Measurements from ENCODE around the gene CREB3L2.
"Not testable (repeated sequence)": the region's sequence is repeated elsewhere in the genome, so short reads cannot be mapped to it uniquely, and the experiment has no call there.

CREB3L2 gene

DNA sequence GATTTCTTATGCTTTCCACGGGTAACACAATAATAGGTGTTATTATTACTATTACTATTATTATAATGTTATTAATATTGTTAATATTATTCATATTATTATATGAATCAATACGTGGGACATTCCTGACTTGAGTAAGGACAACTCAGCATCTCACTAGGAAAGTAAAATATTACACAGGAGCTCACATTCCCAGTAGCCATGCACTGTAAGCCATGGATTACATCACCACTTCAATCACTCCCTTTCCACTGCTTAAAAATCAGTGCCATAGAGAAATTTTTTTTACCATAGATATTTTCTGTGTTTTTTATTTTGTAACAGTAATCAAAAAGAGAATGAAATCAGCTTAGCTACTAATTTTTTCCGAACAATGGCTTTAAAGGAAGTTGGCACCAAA, 86.6 kb downstream of the CREB3L2 start:
- in situ Hi-C loops (cut with HindIII; ENCODE audit: low sequenced_read_pairs), result no loop called here

DNA sequence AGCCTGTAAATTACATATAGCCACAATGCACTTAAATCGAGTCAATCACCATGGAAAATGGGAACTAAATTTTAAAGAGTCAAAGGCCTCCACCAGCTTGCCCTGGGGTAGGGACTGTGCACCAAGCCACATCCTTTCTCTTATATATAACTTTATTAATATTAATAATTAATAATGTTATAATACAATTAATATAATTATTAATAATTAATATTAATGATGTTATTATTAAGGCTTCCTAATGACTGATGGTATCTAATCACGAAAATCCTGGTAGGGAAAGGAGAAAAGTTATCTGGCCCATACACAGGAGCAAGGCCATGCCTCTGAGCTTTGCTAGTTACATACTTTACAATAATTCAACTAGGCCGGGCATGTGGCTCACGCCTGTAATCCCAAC, 87.9 kb downstream of the CREB3L2 start:
- in situ Hi-C loops (cut with HindIII; ENCODE audit: low sequenced_read_pairs), result no loop called here

DNA sequence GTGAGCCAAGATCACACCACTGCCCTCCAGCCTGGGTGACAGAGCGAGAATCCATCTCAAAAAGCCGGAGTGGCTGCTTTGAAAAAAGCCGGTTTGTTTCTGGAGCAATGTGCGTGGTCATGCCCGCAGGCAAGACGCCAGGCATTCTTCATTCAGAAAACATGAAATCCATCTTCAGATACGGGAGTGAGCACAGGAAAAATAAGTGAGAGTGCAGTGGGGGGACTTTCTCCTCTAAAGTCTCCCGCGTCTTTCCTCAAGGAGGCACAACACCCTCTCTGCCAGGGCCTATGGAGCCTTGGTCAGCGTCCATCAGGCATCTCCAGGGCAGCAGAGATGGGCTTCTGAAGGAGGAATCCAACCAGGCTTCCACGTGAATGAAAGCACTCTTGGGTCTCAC, 92.8 kb downstream of the CREB3L2 start:
- in situ Hi-C loops (cut with HindIII; ENCODE audit: low sequenced_read_pairs), result no loop called here

DNA sequence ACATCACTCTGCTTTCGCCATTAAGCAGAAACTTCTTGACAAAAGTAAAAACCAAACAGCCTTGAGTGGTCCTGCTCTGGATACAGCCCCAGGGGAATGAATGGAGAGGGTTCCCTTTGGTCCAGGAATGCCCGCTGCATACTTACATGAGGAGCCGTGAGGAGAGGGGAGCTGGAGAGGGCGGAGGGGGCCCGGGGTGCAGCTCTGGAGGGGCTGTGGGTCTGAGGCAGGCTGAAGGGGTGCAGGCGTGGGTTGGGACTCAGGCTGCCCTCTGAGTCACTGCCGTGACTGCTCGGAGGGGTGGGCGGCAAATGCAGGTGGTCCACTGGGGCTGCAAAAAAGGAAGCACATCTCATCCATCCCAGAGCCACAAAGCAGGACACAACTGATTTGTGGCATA, 93.8 kb downstream of the CREB3L2 start:
- in situ Hi-C loops (cut with HindIII; ENCODE audit: low sequenced_read_pairs), result no loop called here

DNA sequence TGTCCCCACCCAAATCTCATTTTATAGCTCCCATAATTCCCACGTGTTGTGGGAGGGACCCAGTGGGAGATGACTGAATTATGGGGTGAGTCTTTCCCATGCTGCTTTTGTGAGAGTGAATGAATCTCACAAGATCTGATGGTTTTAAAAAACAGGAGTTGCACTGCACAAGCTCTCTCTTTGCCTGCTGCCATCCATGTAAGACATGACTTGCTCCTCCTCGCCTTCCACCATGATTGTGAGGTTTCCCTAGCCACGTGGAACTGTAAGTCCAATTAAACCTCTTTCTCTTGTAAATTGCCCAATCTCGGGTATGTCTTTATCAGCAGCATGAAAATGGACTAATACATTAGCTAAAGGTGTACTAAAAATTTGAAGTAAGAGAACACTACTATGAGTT, 95.2 kb downstream of the CREB3L2 start:
- in situ Hi-C loops (cut with HindIII; ENCODE audit: low sequenced_read_pairs), result not testable (repeated sequence)

DNA sequence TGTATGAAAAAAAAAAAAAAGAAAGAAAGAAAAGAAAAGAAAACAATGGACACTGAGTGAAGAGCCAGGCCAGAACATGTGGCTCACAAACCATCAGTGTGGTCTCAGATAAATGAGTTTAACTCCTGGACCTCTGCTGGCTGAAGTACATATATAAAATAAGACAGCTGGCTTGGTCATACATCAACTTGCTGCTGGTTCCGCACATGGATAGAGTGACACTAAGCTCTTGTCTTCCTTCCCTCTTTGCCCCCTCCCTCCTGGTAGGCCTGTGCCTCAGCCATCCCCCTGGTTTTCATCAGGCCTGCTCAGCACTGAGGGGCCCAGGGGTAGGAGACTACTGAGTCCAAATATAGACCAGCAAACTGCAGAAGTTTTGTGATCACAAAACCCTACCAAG, 97.1 kb downstream of the CREB3L2 start:
- in situ Hi-C loops (cut with HindIII; ENCODE audit: low sequenced_read_pairs), result no loop called here

DNA sequence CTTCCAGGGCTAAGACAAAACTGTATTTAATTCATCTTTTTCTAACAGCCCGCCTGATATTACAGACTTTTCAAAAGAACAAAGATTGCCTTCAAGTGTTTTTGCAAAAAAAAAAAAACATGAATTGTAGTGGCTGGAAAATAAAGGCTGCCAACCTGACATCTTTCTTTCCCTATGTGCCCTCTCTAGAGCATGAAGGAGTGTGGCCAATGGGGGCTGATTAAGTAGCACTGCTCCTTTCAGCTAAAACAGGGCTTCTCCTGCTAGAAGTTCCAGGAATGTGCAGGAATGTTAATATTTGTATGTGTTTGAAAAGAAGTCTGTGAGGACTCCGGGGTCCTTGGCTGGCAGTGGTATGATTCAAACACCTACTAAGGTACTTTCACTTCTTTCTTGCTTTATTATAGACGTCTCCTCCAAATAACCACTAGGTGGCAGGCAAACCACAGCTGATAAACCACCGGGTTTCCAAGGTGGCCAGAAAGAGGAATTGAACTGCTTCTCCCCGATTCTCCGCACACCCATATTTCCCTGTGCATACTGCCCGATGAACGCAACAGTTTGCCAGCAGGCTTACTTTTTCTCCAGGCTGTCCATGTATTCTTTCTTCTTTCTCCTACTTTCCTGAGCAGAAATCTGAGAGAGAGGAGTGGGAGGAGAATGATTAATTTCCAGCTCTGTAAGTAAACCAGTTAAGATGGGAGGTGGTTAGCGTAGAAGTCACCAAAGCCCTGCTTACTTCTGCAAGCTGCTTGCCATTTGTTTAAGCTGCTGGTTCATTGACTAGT, 98.3 kb downstream of the CREB3L2 start:
- in situ Hi-C loops (cut with HindIII; ENCODE audit: low sequenced_read_pairs), result no loop called here

DNA sequence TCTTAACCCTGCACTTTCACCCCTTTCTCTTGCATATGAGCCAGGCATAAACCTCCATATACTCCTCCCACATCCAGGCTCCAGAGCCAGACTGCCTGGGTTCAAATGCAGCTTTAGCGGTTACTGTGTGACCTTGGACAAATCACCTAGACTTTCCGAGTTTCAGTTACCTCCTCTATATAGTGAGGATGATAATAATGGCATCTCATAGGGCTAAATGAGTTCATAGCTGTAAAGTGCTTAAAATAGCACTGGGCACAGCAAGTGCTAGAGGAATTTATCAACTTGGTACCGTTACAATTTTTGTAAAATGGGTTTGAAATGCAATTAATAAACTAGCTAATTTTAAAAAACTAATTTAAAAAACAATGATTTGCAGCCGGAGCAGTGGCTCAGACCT, 101.7 kb downstream of the CREB3L2 start:
- in situ Hi-C loops (cut with HindIII; ENCODE audit: low sequenced_read_pairs), result no loop called here

DNA sequence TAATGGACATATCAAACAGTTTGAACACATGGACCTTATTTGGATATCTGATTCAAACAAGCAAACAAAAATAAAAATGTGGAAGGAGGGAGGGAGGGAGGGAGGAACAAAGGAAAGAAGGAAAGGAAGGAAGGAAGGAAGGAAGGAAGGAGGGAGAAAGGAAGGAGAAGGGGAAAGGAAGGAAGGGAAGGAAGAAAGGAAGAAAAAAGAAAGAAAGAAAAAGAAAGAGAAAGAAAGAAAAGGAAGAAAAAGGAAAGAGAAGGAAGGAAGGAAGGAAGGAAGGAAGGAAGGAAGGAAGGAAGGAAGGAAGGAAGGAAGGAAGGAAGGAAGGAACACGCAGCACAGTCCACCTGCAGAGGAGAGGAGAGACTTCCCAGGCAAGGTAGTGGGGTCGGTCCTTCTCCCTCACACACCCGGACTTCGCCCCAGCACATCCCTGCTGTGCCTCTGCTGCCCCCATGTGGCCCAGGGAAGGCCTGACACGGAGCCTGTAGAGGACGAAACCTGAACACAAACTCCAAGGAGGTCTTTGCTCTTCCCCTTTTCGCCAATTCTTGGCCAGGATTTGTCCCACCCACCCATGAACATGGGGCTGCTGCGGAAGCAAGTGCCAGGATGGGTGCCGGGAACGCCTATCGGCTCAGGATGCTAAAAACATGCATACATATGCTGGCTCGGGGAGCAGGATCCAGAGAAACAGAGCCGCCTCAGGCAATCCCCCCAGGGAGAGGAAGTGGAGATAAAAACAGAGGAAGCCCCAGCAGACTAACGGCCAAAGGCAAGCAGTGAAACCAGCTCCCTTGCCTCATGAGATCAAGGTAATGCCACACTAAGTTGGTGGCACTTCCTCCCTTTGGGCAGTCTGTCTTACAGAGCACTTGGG, 102.8 kb downstream of the CREB3L2 start:
- in situ Hi-C loops (cut with HindIII; ENCODE audit: low sequenced_read_pairs), result no loop called here

DNA sequence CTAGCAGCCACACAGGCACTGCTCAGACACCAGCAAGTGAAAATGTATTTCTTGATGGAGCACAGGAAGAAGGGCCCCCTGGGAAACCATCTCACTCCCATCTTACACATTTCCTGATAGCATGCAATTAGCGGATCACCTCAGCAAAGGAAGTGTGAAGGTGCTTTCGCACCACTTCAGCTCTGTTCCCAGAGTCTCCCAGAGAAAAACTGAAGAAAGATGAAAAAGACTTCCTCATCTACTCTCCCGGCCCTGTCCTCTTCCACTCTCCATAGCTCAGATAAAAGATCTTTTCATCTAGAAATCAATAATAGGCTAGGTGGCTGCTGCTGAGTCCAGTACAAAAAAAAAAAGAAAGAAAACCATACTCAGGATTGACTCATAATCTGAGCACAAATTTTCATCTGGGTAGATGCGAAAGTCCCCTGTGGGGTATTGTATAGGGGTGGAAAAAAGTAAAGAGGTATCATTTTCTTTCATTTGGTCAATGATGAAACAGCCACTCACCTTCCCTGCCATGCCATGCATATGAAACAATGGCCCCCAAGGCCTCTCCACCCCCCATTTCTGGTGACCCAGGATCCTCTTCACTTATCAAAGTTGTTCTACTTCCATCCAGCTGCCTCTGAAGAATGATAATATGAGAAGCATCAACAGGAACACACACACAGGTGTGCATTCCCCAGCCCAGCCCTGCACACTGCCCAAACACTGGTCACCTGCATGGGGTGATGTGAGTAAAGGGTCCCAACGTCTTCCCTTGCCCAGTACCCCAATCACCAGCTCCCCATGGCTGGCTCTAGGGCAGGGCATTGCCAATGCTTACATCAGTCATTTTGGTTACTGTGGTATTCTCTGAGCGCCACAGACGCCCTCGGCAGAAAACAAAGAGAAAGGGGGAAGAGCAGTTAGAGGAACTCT, 106.3 kb downstream of the CREB3L2 start:
- in situ Hi-C loops (cut with HindIII; ENCODE audit: low sequenced_read_pairs), result no loop called here

DNA sequence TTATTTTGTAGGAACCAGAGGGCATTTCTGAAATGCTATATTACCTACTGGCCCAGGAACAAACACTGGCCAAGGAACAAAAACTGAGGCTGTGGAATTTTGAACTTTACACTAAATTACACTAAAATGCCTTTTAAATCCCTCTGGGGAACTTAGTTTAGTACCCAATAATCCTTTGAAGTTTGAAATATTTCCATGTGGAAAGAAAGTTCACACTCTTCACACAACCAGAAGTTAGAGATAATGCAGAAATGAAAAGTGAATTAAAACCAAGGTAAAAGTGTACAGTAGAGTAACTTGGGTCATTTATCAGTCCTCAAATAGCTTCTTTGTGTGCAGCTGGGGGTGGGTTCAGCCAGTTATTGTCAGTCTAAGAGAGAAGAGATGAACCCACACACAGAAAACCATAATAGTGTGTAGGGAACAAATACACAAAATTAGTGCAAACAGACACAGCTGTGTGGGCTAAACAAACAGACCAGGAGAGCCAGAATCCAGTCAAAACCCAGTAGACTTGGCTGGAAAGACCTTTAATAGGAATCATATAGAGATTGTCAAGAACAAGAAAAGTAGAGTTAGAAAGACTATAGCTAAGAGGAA, 108.6 kb downstream of the CREB3L2 start:
- in situ Hi-C loops (cut with HindIII; ENCODE audit: low sequenced_read_pairs), result no loop called here

DNA sequence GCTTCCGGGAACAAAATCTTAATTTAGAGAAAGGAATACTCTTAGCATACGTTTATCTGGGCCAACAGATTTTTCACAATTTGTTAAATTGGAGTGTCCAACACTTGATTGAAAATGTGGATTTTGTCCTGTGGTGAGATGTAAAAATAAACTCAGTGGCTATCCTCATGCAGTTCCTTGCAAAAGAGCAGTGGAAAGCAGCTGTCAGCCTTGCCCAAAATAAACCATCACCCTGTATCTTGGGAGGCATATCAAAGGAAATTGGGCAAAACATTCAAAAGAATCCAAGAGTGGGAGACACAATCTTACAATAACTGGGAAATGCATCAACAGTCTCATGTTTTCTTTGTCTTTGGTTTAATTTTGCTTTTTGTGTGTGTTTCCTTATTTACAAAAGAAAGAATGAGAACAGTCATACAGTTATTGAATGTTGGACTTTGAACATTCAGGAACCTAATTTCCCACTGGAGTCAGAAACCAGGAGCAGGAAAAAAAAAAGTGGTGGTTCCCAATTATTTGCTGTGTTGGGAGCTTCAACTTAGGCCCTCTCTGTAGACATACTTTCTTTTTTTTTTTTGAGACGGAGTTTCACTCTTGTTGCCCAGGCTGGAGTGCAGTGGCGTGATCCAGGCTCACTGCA, 110.8 kb downstream of the CREB3L2 start:
- in situ Hi-C loops (cut with HindIII; ENCODE audit: low sequenced_read_pairs), result no loop called here

DNA sequence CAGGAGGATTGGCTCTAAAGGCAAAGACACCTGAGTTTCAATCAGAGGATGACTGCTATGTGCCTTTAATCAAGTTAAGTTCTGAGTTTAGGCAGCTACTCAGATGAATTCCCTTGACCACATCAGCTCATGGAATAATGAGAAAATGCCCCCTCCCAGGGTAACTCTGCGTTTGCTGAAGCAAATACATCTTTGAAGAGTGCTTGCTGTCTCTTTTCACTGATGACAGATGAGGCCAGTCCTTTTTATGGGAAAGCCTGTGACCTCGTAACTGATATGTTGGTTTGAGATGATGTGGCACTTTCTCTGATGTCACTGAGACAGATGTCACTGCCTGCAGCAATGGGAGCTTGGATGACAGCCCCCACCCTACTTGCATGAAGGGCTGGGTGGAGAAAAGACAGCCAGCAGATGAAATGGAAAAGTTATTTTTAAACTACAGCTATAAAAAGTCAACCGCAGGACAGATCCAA, 111.4 kb downstream of the CREB3L2 start:
- in situ Hi-C loops (cut with HindIII; ENCODE audit: low sequenced_read_pairs), result no loop called here

DNA sequence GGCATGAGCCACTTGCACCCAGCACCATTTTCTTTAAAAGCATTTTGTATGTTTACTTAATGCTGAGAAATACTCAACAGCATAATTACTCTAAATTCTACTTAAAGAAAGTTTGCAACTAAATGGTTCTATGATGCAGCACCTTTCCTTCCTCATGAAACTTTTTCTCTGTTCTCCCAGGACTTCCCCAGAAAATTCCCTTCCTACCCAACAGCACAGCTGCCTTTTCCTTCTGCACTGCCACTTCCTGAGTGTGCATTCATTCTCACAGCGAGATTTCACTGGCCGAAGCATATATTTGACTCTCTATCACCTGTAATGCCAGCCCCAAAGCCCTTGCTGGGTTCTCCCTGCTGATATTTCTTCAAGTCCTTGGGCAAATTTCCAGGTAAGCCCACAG, 113.6 kb downstream of the CREB3L2 start:
- in situ Hi-C loops (cut with HindIII; ENCODE audit: low sequenced_read_pairs), result no loop called here

DNA sequence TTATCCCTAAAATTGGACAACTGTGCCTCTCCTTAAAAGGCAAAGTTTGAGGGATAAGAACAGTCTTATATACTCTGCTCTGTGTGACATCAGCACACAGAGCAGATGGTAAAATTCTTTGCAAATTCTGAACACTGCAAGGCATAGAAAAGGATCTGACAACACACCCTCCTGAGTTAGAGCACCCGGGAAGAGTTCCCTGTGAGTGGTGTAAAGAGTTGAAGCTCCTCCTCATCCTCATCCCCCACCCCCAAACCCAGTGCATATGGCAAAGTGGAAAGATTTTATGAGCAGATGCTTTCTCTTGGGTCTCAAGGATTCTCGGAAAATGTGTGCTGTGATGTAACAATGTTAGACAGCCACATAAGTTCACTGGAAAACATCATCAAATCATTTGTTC, 115.1 kb downstream of the CREB3L2 start:
- in situ Hi-C loops (cut with HindIII; ENCODE audit: low sequenced_read_pairs), result no loop called here

DNA sequence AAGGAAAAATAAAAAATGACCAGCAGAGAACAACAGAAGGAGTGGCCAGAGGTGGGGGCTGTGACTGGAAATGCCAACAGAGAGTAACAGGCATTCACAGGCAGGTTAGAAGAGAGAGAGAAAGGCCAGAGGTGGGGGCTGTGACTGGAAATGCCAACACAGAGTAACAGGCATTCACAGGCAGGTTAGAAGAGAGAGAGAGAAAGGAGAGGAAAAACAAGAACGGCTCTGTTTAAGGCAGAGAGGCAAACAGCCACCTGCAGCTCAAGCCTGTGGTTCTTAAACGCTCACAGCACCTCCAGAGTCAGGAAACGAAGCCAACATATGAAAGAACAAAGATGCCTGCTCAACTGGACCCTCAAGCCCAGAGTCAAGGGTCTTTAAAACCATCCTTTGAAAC, 115.6 kb downstream of the CREB3L2 start:
- in situ Hi-C loops (cut with HindIII; ENCODE audit: low sequenced_read_pairs), result no loop called here

DNA sequence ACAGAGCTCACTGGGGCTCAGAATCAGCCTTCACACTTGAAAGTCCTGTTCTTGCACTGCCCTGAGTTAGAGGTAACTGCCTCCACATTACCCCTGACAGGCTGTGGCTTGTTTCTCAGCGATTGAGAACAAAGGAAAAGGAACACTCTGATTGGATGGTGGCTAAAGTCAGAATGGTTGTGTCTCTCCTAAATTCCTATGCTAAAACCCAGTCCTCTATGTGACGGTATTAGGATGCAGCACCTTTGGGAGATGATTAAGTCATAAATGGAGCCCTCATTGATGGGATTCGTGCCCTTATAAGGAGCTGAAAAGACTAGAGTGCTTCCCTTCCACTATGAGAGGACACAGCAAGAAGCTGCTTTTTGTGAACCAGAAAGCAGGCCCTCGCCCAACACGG, 116.2 kb downstream of the CREB3L2 start:
- in situ Hi-C loops (cut with HindIII; ENCODE audit: low sequenced_read_pairs), result no loop called here

DNA sequence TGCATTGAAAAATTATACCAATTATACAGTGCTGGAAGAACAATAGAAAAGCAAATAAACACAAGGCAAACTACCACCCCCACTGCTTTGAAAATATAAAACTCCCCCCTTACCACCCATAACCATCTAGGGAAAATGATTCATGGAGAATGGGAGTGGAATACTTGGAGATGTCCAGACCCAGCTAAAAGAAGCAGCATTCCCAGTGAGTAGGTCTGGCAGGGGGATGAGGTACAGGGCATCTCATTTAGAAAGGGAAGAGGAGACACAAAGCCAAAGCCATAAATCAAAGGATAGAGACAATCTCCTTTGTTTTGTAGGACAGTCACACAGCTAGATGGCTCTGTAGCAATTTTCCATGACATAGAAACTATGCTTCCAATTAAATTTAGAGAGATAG, 119.1 kb downstream of the CREB3L2 start:
- in situ Hi-C loops (cut with HindIII; ENCODE audit: low sequenced_read_pairs), result no loop called here

DNA sequence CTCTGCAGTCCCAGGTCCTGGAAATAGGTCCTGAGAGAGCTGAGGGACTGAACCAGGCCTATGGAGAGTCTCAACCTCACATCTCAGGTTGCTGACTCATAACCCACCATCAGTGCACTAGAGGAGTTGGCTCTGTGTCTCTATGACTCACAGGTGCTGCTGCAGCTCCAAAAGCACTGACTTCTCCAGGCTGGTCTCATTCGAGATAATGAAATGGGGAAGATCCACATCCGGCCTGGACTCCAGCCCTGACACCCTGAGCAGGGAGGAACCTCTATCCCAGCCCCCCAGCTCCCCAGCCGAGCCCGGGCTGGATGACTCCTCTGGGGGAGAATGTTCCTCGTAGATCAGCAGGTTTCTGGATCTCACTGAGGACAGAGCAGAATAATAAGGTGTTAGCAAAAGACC, 119.6 kb downstream of the CREB3L2 start:
- in situ Hi-C loops (cut with HindIII; ENCODE audit: low sequenced_read_pairs), result no loop called here

DNA sequence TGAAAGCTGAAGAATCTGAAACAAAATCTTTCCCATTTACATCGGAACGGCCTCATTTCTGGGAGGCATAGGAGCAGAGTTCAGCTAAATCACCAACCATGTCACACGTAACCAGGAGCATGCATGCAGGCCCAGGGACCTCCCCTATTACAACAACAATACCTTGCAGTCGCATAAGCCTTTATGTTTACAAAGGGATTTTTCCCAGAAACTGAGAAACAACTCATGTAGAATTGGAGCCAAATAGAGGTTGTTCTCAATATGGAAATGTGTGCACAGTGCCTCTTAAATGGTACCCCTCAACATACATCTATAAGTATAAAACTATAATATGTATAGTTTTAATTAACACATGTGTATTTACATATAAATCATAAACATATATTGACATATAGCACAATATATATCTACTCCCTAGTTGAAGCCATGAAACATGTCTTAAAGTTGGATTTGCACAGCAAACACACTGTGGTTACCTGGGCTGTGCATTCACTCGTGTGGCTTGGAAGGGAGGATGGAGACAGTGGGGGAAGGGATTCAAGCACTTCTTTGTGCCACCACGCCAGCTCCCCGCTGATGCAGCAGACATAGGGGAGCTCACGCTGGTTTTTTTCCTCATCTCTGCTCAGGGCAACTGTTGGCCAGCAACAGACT, 120.2 kb downstream of the CREB3L2 start:
- in situ Hi-C loops (cut with HindIII; ENCODE audit: low sequenced_read_pairs), result no loop called here
